ENCODE measurements around the gene CHD5. TPM values are rescaled to one million over a fixed set of nuclear protein-coding genes. Genes with fewer than 3 reads are reported as not detected.

The CHD5 gene
- polyA plus RNA-seq, 1 experiment: 0.04 TPM

DNA sequence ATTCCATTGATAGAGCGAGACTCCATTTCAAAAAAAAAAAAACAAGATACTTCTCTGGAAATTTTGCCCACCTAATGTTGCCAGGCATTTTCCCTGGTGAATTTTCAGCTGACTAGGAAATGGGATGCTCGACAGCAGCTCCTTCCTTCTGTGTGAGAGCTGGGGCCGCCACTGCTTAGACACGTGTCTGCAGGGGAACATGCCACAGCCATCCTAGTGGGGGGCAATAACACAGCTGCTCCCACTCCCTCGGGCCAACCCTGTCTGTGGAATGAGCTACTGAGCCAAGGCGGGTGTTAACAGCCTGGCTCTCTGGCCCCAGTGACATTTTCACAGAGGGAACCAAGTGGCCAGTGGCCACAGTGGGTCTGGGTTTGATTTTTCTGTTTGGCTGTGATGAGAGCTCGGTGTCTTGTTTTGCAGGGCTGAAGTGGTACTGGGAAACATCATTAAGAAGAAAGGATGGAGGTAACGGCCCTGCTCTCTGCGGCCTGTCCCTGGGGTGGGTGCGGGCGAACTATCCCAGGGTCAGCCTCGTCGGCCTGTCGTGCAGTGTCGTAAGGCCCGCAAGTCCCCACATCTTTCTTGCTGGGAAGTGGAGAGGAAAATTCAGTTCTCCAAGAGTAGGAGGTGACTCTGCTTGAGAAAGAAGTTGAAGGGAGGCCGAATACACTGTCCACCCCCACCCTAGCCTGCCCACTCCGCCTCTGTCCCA, 95.2 kb downstream of the CHD5 start:
- ChIA-PET CTCF (no interaction called here), POLR2A (interaction anchor here (0.7 kb wide), 1 partner anchor 150 kb away, joined by 5 read pairs; no protein-coding TSS in a partner anchor)
- Histone ChIP-seq H3K36me3 (ENCODE audit: control insufficient read depth, insufficient read depth, low read length) (no peaks in the 10 kb centered on the region), H3K27me3 (ENCODE audit: control insufficient read depth, insufficient read depth, low read length) (no peaks in the 10 kb centered on the region), H3K4me3 (ENCODE audit: low read depth, low read length) (no peak overlapping the region)
- TF ChIP-seq, protein P1, sequence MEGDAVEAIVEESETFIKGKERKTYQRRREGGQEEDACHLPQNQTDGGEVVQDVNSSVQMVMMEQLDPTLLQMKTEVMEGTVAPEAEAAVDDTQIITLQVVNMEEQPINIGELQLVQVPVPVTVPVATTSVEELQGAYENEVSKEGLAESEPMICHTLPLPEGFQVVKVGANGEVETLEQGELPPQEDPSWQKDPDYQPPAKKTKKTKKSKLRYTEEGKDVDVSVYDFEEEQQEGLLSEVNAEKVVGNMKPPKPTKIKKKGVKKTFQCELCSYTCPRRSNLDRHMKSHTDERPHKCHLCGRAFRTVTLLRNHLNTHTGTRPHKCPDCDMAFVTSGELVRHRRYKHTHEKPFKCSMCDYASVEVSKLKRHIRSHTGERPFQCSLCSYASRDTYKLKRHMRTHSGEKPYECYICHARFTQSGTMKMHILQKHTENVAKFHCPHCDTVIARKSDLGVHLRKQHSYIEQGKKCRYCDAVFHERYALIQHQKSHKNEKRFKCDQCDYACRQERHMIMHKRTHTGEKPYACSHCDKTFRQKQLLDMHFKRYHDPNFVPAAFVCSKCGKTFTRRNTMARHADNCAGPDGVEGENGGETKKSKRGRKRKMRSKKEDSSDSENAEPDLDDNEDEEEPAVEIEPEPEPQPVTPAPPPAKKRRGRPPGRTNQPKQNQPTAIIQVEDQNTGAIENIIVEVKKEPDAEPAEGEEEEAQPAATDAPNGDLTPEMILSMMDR (IDR thresholded peaks at IDR 0.05; ENCODE audit: insufficient read depth, low read depth, low read length): no peak
- no peak for DNase-seq (ENCODE audit: low read depth)

DNA sequence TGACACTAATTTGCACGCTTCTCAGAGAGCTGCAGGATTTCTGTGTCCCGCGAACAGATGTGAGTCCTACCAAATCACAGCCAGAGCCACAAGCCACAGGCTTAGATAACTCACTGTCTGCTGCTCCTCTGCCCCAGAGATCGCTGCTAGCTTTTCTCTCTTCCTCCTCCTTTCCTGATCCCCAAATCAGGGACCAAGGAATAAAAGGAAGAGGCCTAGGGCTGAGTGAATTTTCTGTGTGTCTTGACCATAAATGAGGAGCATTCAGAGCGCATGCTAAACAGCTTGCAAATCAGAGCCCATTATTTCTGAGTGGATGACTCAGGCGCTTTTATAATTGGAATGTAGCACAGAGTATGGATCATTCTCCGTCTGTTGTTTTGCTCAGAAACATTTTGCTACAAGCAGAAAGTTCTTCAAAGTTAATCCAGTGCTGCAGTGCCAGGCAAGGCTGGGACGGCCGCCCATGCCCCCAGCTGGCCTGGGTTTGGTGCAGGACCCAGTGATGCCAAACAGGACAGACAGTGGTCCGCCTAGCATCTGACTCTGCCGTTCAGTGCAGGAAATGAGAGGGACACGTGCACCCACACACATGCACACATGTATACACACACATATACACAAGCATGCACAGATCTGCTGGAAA, 96.2 kb downstream of the CHD5 start:
- ChIA-PET CTCF (interaction anchor here (0.6 to 2.6 kb wide), 8 partner anchors 10 to 163 kb away, joined by 3 to 12 read pairs (median 4); partner anchors contain the start of gene RNF207), POLR2A (interaction anchor here (0.7 kb wide), 1 partner anchor 34 kb away, joined by 3 read pairs; no protein-coding TSS in a partner anchor)
- H3K36me3 ChIP-seq (ENCODE audit: control insufficient read depth, insufficient read depth, low read length): no peaks in the 10 kb centered on the region
- TF ChIP-seq, protein P1 (IDR thresholded peaks at IDR 0.05; ENCODE audit: insufficient read depth, low read depth, low read length): no peak
- DNase-seq (ENCODE audit: low read depth): no peak
- H3K4me3 ChIP-seq (ENCODE audit: low read depth, low read length): no peak overlapping the region
- H3K27me3 ChIP-seq (ENCODE audit: control insufficient read depth, insufficient read depth, low read length): no peaks in the 10 kb centered on the region

DNA sequence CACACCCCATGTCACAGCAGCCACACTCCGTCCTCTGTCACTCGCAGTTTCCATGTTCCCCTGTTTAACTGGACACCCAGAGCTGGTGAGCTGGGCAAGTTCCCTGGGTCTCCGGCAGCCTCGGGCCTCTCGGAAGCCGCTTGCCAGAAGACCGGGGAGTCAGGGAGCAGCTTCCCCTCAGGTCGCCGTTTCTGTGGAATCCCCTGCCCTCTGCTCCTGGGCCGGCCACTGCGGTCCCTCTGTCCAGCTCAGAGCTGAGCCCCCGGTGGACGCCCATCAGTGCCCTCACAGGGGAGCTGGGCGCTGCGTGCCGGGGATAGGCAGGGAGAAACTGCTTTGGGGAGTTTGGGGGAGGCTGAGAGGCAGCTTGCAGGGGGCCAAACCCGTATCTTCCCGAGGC, 96.7 kb downstream of the CHD5 start:
- CTCF ChIA-PET: interaction anchor here (0.8 to 2.6 kb wide), 10 partner anchors 9 to 163 kb away, joined by 3 to 12 read pairs (median 4); partner anchors contain the start of gene RNF207
- no peak overlapping the region for H3K4me3 ChIP-seq (ENCODE audit: low read depth, low read length)

DNA sequence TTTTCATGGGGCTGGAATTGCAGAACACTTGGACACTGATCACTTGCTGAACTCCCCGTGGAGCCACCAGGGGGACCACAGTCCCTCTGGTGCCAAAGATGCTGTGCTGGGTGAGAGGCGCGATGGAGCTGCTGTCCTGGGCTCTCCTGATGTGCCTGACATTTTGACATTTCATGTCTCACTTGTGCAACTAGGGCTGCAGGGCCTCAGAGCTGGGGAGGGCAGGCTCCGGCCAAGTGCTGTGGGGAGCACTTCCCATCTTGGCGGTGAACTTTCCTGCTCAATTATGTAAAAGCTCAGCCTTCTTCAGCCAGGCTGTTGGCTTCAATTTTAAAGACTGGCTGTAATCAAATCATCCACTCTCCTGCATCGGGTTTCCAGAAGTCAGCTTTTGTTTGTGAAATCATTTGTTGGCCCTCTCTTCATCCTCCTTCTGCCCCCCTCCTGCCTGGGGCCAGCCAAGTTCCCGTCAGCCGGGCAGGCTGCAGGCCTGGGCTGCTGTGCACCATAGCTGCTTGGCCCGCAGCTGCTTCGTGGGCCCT, 97.6 kb downstream of the CHD5 start:
- no peak for DNase-seq (ENCODE audit: low read depth)
- H3K27me3 ChIP-seq (ENCODE audit: control insufficient read depth, insufficient read depth, low read length): no peaks in the 10 kb centered on the region
- POLR2A ChIA-PET: no interaction called here

More for the DNA sequence above, 96.7 kb downstream of the CHD5 start:
- TF ChIP-seq, protein P1 (IDR thresholded peaks at IDR 0.05; ENCODE audit: insufficient read depth, low read depth, low read length): no peak
- no peak for DNase-seq (ENCODE audit: low read depth)
- Histone ChIP-seq H3K36me3 (ENCODE audit: control insufficient read depth, insufficient read depth, low read length) (no peaks in the 10 kb centered on the region), H3K27me3 (ENCODE audit: control insufficient read depth, insufficient read depth, low read length) (no peaks in the 10 kb centered on the region)
- POLR2A ChIA-PET: interaction anchor here (0.7 kb wide), 1 partner anchor 33 kb away, joined by 3 read pairs; no protein-coding TSS in a partner anchor

More for the DNA sequence above, 97.6 kb downstream of the CHD5 start:
- Histone ChIP-seq H3K36me3 (ENCODE audit: control insufficient read depth, insufficient read depth, low read length) (no peaks in the 10 kb centered on the region), H3K4me3 (ENCODE audit: low read depth, low read length) (no peak overlapping the region)
- TF ChIP-seq, protein P1 (IDR thresholded peaks at IDR 0.05; ENCODE audit: insufficient read depth, low read depth, low read length): peak; percentile 54
- CTCF ChIA-PET: interaction anchor here (0.8 to 2.6 kb wide), 10 partner anchors 8 to 164 kb away, joined by 3 to 12 read pairs (median 4); no protein-coding TSS in a partner anchor
